ENCODE measurements around the gene SPACA4. TPM values are rescaled to one million over a fixed set of nuclear protein-coding genes. Genes with fewer than 3 reads are reported as not detected.

The SPACA4 gene
- total and polyA plus RNA-seq, 4 donors = not detected

DNA sequence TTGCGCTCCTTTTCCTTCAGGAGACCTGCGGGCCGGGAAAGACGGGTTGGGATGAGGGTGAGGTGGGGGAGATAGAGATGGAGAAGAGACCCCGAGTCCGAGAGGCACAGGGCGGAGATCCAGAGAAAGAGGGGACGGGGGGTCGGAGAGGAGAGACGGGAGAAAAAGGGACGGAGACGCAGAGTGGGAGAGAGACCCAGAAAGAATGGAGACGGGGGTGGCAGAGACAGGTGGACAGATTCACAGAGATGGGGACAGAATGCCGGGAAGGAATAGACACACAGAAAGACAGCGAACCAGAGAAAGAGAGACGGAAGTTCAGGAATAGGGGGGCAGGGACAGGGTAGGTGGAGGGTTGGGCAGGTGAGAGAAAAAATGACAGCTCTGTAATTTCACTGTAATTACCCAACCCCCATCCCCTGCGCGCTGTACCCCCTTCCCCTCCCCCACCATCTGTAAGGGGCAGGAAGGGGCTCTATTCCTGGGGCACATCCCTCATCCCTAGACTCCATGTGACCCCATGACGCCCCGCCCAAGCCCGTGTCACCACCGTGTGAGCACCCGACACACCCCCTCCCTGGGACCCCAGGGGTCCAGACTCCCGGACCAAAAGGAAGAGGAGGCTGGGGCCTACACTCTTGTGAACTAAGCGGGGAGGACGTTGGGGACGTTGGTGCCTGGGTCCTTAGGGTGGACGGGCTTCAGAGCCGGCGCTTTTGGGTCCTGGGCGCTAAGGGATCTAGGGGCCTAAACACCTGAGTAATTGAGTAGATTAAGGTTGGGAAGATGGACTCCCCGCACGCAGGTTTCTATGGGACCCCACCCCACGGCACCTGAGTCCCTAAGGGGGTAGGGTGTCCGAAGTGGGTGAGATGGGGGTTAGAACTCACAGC lies 29.7 kb downstream of the SPACA4 start:
- Histone ChIP-seq H3K27me3 (ENCODE audit: control insufficient read depth in 4 of 4, insufficient read depth in 4 of 4, low read length in 3 of 4) (no peaks in the 10 kb centered on the region), H3K27ac (ENCODE audit: low read depth in 1 of 2, low read length in 2 of 2) (peak overlapping the region; percentile 98 to 99), H3K4me1 (ENCODE audit: control insufficient read depth in 4 of 4, insufficient read depth in 4 of 4, low read length in 3 of 4) (peaks cover 12 to 55% (median 38%) of the 10 kb centered on the region in 4 donors), H3K9ac (ENCODE audit: low read depth in 1 of 2, low read length in 2 of 2) (peak overlapping the region; percentile 60 to 81), H3K4me3 (ENCODE audit: low read depth in 1 of 3, low read length in 3 of 3) (peak overlapping the region; percentile 59 to 86 (median 75)), H3K36me3 (ENCODE audit: control insufficient read depth in 4 of 4, insufficient read depth in 3 of 4, low read depth in 1 of 4, low read length in 3 of 4) (peaks cover 0 to 3% (median 1%) of the 10 kb centered on the region in 4 donors), H3K9me3 (ENCODE audit: control insufficient read depth in 4 of 4, low read length in 3 of 4) (no peaks in the 10 kb centered on the region)
- peak; percentile 41 for DNase-seq (ENCODE audit: low spot score)
- WGBS = under 1% methylated on average over 35 of the region's 35 CpGs
- TF ChIP-seq, protein P1, sequence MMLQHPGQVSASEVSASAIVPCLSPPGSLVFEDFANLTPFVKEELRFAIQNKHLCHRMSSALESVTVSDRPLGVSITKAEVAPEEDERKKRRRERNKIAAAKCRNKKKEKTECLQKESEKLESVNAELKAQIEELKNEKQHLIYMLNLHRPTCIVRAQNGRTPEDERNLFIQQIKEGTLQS (IDR thresholded peaks at IDR 0.05) = no peak
- TF ChIP-seq FOXA1 (IDR thresholded peaks at IDR 0.05) (no peak), GABPA (IDR thresholded peaks at IDR 0.05 in 1 of 2, conservative IDR thresholded peaks at IDR 0.05 in 1 of 2) (no peak), YY1 (IDR thresholded peaks at IDR 0.05) (no peak), FOXA2 (IDR thresholded peaks at IDR 0.05) (no peak), JUND (IDR thresholded peaks at IDR 0.05) (no peak), NR2F2 (IDR thresholded peaks at IDR 0.05) (no peak)
- TF ChIP-seq, protein P2, sequence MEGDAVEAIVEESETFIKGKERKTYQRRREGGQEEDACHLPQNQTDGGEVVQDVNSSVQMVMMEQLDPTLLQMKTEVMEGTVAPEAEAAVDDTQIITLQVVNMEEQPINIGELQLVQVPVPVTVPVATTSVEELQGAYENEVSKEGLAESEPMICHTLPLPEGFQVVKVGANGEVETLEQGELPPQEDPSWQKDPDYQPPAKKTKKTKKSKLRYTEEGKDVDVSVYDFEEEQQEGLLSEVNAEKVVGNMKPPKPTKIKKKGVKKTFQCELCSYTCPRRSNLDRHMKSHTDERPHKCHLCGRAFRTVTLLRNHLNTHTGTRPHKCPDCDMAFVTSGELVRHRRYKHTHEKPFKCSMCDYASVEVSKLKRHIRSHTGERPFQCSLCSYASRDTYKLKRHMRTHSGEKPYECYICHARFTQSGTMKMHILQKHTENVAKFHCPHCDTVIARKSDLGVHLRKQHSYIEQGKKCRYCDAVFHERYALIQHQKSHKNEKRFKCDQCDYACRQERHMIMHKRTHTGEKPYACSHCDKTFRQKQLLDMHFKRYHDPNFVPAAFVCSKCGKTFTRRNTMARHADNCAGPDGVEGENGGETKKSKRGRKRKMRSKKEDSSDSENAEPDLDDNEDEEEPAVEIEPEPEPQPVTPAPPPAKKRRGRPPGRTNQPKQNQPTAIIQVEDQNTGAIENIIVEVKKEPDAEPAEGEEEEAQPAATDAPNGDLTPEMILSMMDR (IDR thresholded peaks at IDR 0.05; ENCODE audit: low read depth, low read length, missing input control) = no peak
- TF ChIP-seq, protein P3, sequence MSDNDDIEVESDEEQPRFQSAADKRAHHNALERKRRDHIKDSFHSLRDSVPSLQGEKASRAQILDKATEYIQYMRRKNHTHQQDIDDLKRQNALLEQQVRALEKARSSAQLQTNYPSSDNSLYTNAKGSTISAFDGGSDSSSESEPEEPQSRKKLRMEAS (IDR thresholded peaks at IDR 0.05) = no peak

DNA sequence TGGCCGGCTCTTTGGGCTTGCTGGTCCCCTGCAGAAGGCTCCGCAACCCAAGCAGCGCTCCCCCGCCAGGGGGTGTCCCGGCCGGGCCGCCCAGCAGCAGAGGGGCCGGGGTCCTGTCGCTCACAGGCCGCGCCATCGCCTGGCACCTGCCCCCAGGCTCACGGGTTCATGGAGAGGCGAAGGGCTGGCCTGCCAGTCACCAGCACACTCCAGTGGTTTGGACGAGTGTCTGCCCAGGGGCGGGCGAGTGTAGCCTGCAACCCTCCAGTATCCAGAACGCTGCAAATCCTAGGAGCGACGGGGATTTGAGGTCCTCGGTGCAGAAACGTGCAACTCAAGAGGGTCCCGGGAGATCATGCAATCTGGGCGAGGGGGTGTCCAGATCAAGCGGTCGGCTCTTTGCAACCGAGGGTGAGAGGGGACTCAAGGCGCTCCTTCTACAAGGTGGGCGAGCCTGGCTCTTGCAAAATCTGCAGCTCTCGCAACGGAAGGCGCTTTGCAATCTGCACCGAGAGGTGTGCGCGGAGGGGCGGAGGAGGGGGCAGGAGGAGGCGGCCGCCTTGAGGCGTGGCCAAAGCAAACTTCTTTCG lies 30.4 kb downstream of the SPACA4 start, which contains the start of gene DBP:
Gene DBP, minus strand, starts transcription at position 521 of the 590 bp plus-strand sequence. Its CDS starts 385 bp downstream, at position 136.
- Histone ChIP-seq H3K9me3 (ENCODE audit: control insufficient read depth in 4 of 4, low read length in 3 of 4) (no peaks in the 10 kb centered on the region), H3K27me3 (ENCODE audit: control insufficient read depth in 4 of 4, insufficient read depth in 4 of 4, low read length in 3 of 4) (no peaks in the 10 kb centered on the region), H3K36me3 (ENCODE audit: control insufficient read depth in 4 of 4, insufficient read depth in 3 of 4, low read depth in 1 of 4, low read length in 3 of 4) (no peaks in the 10 kb centered on the region), H3K9ac (ENCODE audit: low read depth in 1 of 2, low read length in 2 of 2) (peak within 1 kb of the TSS; percentile 72 to 94), H3K4me1 (ENCODE audit: control insufficient read depth in 4 of 4, insufficient read depth in 4 of 4, low read length in 3 of 4) (peaks cover 12 to 54% (median 40%) of the 10 kb centered on the region in 4 donors), H3K4me3 (ENCODE audit: low read depth in 1 of 3, low read length in 3 of 3) (peak within 1 kb of the TSS; percentile 59 to 86 (median 75)), H3K27ac (ENCODE audit: low read depth in 1 of 2, low read length in 2 of 2) (peak within 1 kb of the TSS; percentile 98 to 99)
- no peak for DNase-seq (ENCODE audit: low spot score)
- TF ChIP-seq NR2F2 (IDR thresholded peaks at IDR 0.05) (no peak), GABPA (IDR thresholded peaks at IDR 0.05 in 1 of 2, conservative IDR thresholded peaks at IDR 0.05 in 1 of 2) (no peak), SP1 (IDR thresholded peaks at IDR 0.05) (no peak), HNF4G (IDR thresholded peaks at IDR 0.05) (no peak), YY1 (IDR thresholded peaks at IDR 0.05) (no peak), HNF4A (conservative IDR thresholded peaks at IDR 0.05) (no peak), JUND (IDR thresholded peaks at IDR 0.05) (no peak), FOXA1 (IDR thresholded peaks at IDR 0.05) (no peak), RAD21 (IDR thresholded peaks at IDR 0.05) (no peak), RXRA (IDR thresholded peaks at IDR 0.05) (no peak), EGR1 (IDR thresholded peaks at IDR 0.05; ENCODE audit: low read depth in 2 of 2) (no peak), FOXA2 (IDR thresholded peaks at IDR 0.05) (no peak)
- TF ChIP-seq, protein P3 (IDR thresholded peaks at IDR 0.05) = no peak
- TF ChIP-seq, protein P4, sequence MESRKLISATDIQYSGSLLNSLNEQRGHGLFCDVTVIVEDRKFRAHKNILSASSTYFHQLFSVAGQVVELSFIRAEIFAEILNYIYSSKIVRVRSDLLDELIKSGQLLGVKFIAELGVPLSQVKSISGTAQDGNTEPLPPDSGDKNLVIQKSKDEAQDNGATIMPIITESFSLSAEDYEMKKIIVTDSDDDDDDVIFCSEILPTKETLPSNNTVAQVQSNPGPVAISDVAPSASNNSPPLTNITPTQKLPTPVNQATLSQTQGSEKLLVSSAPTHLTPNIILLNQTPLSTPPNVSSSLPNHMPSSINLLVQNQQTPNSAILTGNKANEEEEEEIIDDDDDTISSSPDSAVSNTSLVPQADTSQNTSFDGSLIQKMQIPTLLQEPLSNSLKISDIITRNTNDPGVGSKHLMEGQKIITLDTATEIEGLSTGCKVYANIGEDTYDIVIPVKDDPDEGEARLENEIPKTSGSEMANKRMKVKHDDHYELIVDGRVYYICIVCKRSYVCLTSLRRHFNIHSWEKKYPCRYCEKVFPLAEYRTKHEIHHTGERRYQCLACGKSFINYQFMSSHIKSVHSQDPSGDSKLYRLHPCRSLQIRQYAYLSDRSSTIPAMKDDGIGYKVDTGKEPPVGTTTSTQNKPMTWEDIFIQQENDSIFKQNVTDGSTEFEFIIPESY (IDR thresholded peaks at IDR 0.05) = no peak
- TF ChIP-seq, protein P5, sequence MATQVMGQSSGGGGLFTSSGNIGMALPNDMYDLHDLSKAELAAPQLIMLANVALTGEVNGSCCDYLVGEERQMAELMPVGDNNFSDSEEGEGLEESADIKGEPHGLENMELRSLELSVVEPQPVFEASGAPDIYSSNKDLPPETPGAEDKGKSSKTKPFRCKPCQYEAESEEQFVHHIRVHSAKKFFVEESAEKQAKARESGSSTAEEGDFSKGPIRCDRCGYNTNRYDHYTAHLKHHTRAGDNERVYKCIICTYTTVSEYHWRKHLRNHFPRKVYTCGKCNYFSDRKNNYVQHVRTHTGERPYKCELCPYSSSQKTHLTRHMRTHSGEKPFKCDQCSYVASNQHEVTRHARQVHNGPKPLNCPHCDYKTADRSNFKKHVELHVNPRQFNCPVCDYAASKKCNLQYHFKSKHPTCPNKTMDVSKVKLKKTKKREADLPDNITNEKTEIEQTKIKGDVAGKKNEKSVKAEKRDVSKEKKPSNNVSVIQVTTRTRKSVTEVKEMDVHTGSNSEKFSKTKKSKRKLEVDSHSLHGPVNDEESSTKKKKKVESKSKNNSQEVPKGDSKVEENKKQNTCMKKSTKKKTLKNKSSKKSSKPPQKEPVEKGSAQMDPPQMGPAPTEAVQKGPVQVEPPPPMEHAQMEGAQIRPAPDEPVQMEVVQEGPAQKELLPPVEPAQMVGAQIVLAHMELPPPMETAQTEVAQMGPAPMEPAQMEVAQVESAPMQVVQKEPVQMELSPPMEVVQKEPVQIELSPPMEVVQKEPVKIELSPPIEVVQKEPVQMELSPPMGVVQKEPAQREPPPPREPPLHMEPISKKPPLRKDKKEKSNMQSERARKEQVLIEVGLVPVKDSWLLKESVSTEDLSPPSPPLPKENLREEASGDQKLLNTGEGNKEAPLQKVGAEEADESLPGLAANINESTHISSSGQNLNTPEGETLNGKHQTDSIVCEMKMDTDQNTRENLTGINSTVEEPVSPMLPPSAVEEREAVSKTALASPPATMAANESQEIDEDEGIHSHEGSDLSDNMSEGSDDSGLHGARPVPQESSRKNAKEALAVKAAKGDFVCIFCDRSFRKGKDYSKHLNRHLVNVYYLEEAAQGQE (IDR thresholded peaks at IDR 0.05) = no peak
- TF ChIP-seq, protein P2 (IDR thresholded peaks at IDR 0.05; ENCODE audit: low read depth, low read length, missing input control) = no peak
- TF ChIP-seq, protein P1 (IDR thresholded peaks at IDR 0.05) = no peak
- WGBS = under 1% methylated on average over 40 of the region's 40 CpGs

All from liver (tissue), 9 donors.